Large intestine (tissue), 3 donors: Measurements from ENCODE around the gene CFAP91. TPM values are rescaled to one million over a fixed set of nuclear protein-coding genes. Genes with fewer than 3 reads are reported as not detected.

Experiments used
- DNase-seq, 2 donors: peaks; one replicate each; pipeline versions ENCODE4 v3.0.0 to v3.0.0-alpha.2; 2013
- H3K27ac ChIP-seq: one replicate; pipeline ENCODE4 v1.5.1; 2013; ENCODE audit warnings: low read length
- H3K27me3 ChIP-seq: 2 replicates; pipeline ENCODE4 v1.6.1; 2013; ENCODE audit warnings: low read length; ENCODE audit not compliant: control insufficient read depth, insufficient read depth
- H3K36me3 ChIP-seq: 2 replicates; pipeline ENCODE4 v1.6.1; 2013; ENCODE audit warnings: low read length; ENCODE audit not compliant: control insufficient read depth, insufficient read depth
- H3K4me1 ChIP-seq: one replicate; pipeline ENCODE4 v1.6.1; 2013; ENCODE audit warnings: low read length; ENCODE audit not compliant: control insufficient read depth, insufficient read depth
- H3K4me3 ChIP-seq: one replicate; pipeline ENCODE4 v1.5.1; 2013; ENCODE audit warnings: low read length
- H3K9me3 ChIP-seq: one replicate; pipeline ENCODE4 v1.6.1; 2013; ENCODE audit warnings: mild to moderate bottlenecking, low read depth, low read length, moderate library complexity; ENCODE audit not compliant: control insufficient read depth
- WGBS: methylation state at CpG from one replicate; pipeline ENCODE4 v1.1.5; 2013; ENCODE audit warnings: low lambda C conversion rate; ENCODE audit not compliant: insufficient coverage; 5-methylcytosine and 5-hydroxymethylcytosine counted together
- polyA plus RNA-seq: library from polyadenylated mRNA; unstranded; fragments of 120-200 nt; gene quantifications from one replicate; pipeline ENCODE4 v1.2.1, GENCODE V29; 2013

CFAP91 gene
- polyA plus RNA-seq, 1 donor, result 5.2 TPM

GRCh38 chr3:119664370-119664769, 38.5 kb upstream of the CFAP91 start:
- Histone ChIP-seq H3K4me3 (no peak overlapping the region), H3K27ac (no peak overlapping the region), H3K36me3 (peaks cover 4% of the 10 kb centered on the region), H3K27me3 (no peaks in the 10 kb centered on the region), H3K9me3 (no peaks in the 10 kb centered on the region), H3K4me1 (no peaks in the 10 kb centered on the region)
- no peak for DNase-seq
- no CpG with 5 or more reads among the region's 4 CpGs for WGBS

- H3K4me3 ChIP-seq, result no peak overlapping the region
- 50% methylated on average over 2 of the region's 4 CpGs for WGBS
- H3K27me3 ChIP-seq, result no peaks in the 10 kb centered on the region
- no peaks in the 10 kb centered on the region for H3K4me1 ChIP-seq
- DNase-seq, result peak; percentile 21 to 60
- H3K36me3 ChIP-seq, result peaks cover 5% of the 10 kb centered on the region
- no peaks in the 10 kb centered on the region for H3K9me3 ChIP-seq
- no peak overlapping the region for H3K27ac ChIP-seq
Observed at GRCh38 chr3:119664850-119665379, 37.9 kb upstream of the CFAP91 start.

- no peaks in the 10 kb centered on the region for H3K27me3 ChIP-seq
- H3K9me3 ChIP-seq, result no peaks in the 10 kb centered on the region
- no peak overlapping the region for H3K4me3 ChIP-seq
- no peak for DNase-seq
- peaks cover 7% of the 10 kb centered on the region for H3K36me3 ChIP-seq
- H3K27ac ChIP-seq, result no peak overlapping the region
- WGBS, result 100% methylated on average over 1 of the region's 6 CpGs
- no peaks in the 10 kb centered on the region for H3K4me1 ChIP-seq
Observed at GRCh38 chr3:119665954-119666559, 36.8 kb upstream of the CFAP91 start.

- WGBS, result 96% methylated on average over 3 of the region's 5 CpGs
- H3K27me3 ChIP-seq, result no peaks in the 10 kb centered on the region
- H3K4me1 ChIP-seq, result peaks cover 5% of the 10 kb centered on the region
- no peak for DNase-seq
- peaks cover 29% of the 10 kb centered on the region for H3K36me3 ChIP-seq
- no peak overlapping the region for H3K4me3 ChIP-seq
- H3K9me3 ChIP-seq, result peaks cover 4% of the 10 kb centered on the region
- no peak overlapping the region for H3K27ac ChIP-seq
Observed at GRCh38 chr3:119669906-119670570, 32.8 kb upstream of the CFAP91 start.

- H3K27ac ChIP-seq, result peak overlapping the region; percentile 65
- H3K4me3 ChIP-seq, result no peak overlapping the region
- peak; percentile 34 to 66 for DNase-seq
- H3K9me3 ChIP-seq, result peaks cover 4% of the 10 kb centered on the region
- peaks cover 8% of the 10 kb centered on the region for H3K4me1 ChIP-seq
- whole genome bisulfite sequencing, result 33% methylated on average over 1 of the region's 2 CpGs
- H3K27me3 ChIP-seq, result no peaks in the 10 kb centered on the region
- peaks cover 30% of the 10 kb centered on the region for H3K36me3 ChIP-seq
Observed at GRCh38 chr3:119672776-119673175, 30.0 kb upstream of the CFAP91 start.

GRCh38 chr3:119673875-119674274, 28.9 kb upstream of the CFAP91 start:
- DNase-seq, result no peak
- peaks cover 4% of the 10 kb centered on the region for H3K9me3 ChIP-seq
- no peaks in the 10 kb centered on the region for H3K27me3 ChIP-seq
- peaks cover 8% of the 10 kb centered on the region for H3K4me1 ChIP-seq
- H3K36me3 ChIP-seq, result peaks cover 26% of the 10 kb centered on the region
- H3K4me3 ChIP-seq, result no peak overlapping the region
- WGBS, result no CpG with 5 or more reads among the region's 18 CpGs
- peak overlapping the region; percentile 65 for H3K27ac ChIP-seq

GRCh38 chr3:119675188-119675874, 27.5 kb upstream of the CFAP91 start:
- no peak overlapping the region for H3K4me3 ChIP-seq
- 77% methylated on average over 4 of the region's 5 CpGs for WGBS
- no peak overlapping the region for H3K27ac ChIP-seq

GRCh38 chr3:119676020-119676419, 26.8 kb upstream of the CFAP91 start:
- Histone ChIP-seq H3K4me1 (peaks cover 8% of the 10 kb centered on the region), H3K27ac (peak overlapping the region; percentile 84), H3K9me3 (peaks cover 4% of the 10 kb centered on the region), H3K27me3 (no peaks in the 10 kb centered on the region), H3K36me3 (peaks cover 22% of the 10 kb centered on the region), H3K4me3 (peak overlapping the region; percentile 71)
- DNase-seq, result peak in 1 of 2 donors; percentile 37
- WGBS, result 29% methylated on average over 1 of the region's 1 CpG

More at GRCh38 chr3:119675188-119675874, 27.5 kb upstream of the CFAP91 start:
- H3K27me3 ChIP-seq, result no peaks in the 10 kb centered on the region
- H3K36me3 ChIP-seq, result peaks cover 22% of the 10 kb centered on the region
- DNase-seq, result no peak
- H3K9me3 ChIP-seq, result peaks cover 4% of the 10 kb centered on the region
- peaks cover 8% of the 10 kb centered on the region for H3K4me1 ChIP-seq

GRCh38 chr3:119676771-119677640, 25.8 kb upstream of the CFAP91 start, which contains the start of gene COX17:
COX17 (minus strand) TSS chr3:119677406; CDS start chr3:119677310, 96 bp downstream.
- peak within 1 kb of the TSS; percentile 71 for H3K4me3 ChIP-seq
- H3K27ac ChIP-seq, result peak within 1 kb of the TSS; percentile 84
- peaks cover 16% of the 10 kb centered on the region for H3K36me3 ChIP-seq
- peaks cover 4% of the 10 kb centered on the region for H3K9me3 ChIP-seq
- DNase-seq, result peak; percentile 98
- WGBS, result no CpG with 5 or more reads among the region's 54 CpGs
- H3K27me3 ChIP-seq, result no peaks in the 10 kb centered on the region
- peaks cover 8% of the 10 kb centered on the region for H3K4me1 ChIP-seq

- peak overlapping the region; percentile 54 for H3K27ac ChIP-seq
- H3K9me3 ChIP-seq, result peaks cover 4% of the 10 kb centered on the region
- DNase-seq, result no peak
- WGBS, result 0% methylated on average over 1 of the region's 6 CpGs
- H3K4me1 ChIP-seq, result peaks cover 8% of the 10 kb centered on the region
- H3K27me3 ChIP-seq, result no peaks in the 10 kb centered on the region
- peak overlapping the region; percentile 71 for H3K4me3 ChIP-seq
- peaks cover 16% of the 10 kb centered on the region for H3K36me3 ChIP-seq
Observed at GRCh38 chr3:119677641-119677934, 25.2 kb upstream of the CFAP91 start.
